Measurements from ENCODE around the gene SLIT3. TPM values are rescaled to one million over a fixed set of nuclear protein-coding genes. Genes with fewer than 3 reads are reported as not detected.

The SLIT3 gene
- polyA plus RNA-seq, 1 of the 3 experiments (the other 2 are of a cell fraction), result 119 TPM

DNA sequence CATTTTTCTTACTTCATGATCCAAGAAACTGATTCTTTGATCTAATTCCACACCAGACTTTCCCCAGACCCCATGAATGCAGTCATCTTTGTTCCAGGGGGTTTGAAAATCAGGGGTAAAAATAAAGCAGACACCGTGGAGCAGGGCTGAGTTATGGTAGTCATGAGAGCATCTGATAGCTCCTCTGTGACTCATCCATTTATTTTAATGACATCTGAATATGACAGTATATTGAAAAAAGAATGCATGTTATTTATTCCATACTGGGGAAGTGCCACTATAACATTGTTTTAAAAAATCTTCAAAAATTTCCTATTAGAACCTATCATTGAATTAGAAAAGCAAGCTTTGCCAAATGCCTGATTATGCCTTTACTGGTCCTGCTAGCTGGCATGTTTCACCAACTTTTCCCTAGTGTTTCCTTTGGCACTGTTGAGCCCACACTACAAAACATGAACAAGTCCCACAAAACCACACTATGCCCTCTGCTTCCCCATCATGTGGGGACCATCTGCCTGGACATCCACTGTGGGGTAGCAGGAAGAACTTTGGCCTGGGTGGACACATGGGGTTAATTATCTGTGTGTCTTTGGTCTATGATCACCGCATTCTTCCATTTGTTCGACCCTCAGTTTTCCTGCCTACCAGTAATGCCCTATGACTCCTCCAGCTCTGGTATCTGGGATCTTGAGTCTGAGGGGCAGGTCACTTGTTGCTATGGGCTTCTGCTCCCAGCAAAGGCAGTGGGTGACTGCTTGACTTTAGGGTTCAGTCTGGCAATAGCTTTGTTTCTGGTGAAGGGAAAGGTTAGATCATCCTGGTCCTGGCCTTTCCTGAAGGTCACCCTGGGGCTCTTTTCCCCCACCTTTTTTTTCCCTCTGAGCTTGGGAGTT, 639.1 kb downstream of the SLIT3 start:
- no peak overlapping the region for H3K4me2 ChIP-seq
- CTCF ChIA-PET, result interaction anchor here (1.0 kb wide), 1 partner anchor 18 kb away, joined by 6 read pairs; no protein-coding TSS in a partner anchor
- no peaks in the 10 kb centered on the region for H3F3A ChIP-seq (replicated peaks; ENCODE audit: insufficient read depth)
- H2AFZ ChIP-seq (ENCODE audit: low read depth), result no peak overlapping the region
- no peak for DNase-seq
- no peaks in the 10 kb centered on the region for H3K79me2 ChIP-seq (ENCODE audit: insufficient read depth)
- WGBS (ENCODE audit: low lambda C conversion rate), result 28% methylated on average over 3 of the region's 3 CpGs
- H3K4me1 ChIP-seq (ENCODE audit: control insufficient read depth in 1 of 2, insufficient read depth in 2 of 2, low read depth in 1 of 2, low read length in 1 of 2), result peaks cover 0 to 59% of the 10 kb centered on the region in 2 experiments; a peak in 2 of 4 replicates
- H3K27ac ChIP-seq (ENCODE audit: low read depth in 2 of 2, low read length in 1 of 2), result peak overlapping the region; percentile 50 to 72; a peak in 3 of 4 replicates
- no peaks in the 10 kb centered on the region for H3K9me2 ChIP-seq
- no peak overlapping the region for H3K4me3 ChIP-seq (ENCODE audit: low read depth in 2 of 2, low read length in 1 of 2)
- no peaks in the 10 kb centered on the region for H3K9me3 ChIP-seq
- H3K9ac ChIP-seq, result no peak overlapping the region
- no peaks in the 10 kb centered on the region for H3K27me3 ChIP-seq (ENCODE audit: insufficient read depth)
- POLR2A ChIA-PET, result no interaction called here
- H4K20me1 ChIP-seq (ENCODE audit: insufficient read depth), result no peaks in the 10 kb centered on the region
- H3K36me3 ChIP-seq (replicated peaks in 1 of 2; ENCODE audit: control insufficient read depth in 1 of 2, insufficient read depth in 2 of 2, low read length in 1 of 2), result peaks cover 4 to 54% of the 10 kb centered on the region in 2 experiments
- TF ChIP-seq TCF12 (IDR thresholded peaks at IDR 0.05) (peak; percentile 78), FOSL2 (IDR thresholded peaks at IDR 0.05; ENCODE audit: borderline replicate concordance, low read depth) (peak; percentile 41; the same call in 1 of the 2 replicates), POLR2AphosphoS5 (IDR thresholded peaks at IDR 0.05; ENCODE audit: low read depth, low read length) (no peak; the same call in 1 of the 2 replicates), NFIC (IDR thresholded peaks at IDR 0.05; ENCODE audit: borderline replicate concordance) (0 out of 2 replicates have a peak, but pooled peaks have one; percentile 13), TAF1 (IDR thresholded peaks at IDR 0.05; ENCODE audit: borderline replicate concordance, low read depth, low read length) (no peak), FOXM1 (IDR thresholded peaks at IDR 0.05; ENCODE audit: low read depth) (no peak), GATA2 (CRISPR knock-in tag; IDR thresholded peaks at IDR 0.05) (no peak), RXRA (IDR thresholded peaks at IDR 0.05; ENCODE audit: borderline replicate concordance, low read depth) (no peak), JUND (IDR thresholded peaks at IDR 0.05) (peak; percentile 47; the same call in 1 of the 2 replicates), MXI1 (IDR thresholded peaks at IDR 0.05; ENCODE audit: low read depth, low read length) (no peak), GABPA (IDR thresholded peaks at IDR 0.05; ENCODE audit: low read depth) (no peak), EZH2phosphoT487 (IDR thresholded peaks at IDR 0.05; ENCODE audit: borderline replicate concordance, low read depth) (no peak), YY1 (IDR thresholded peaks at IDR 0.05; ENCODE audit: low read depth) (no peak), SMC3 (IDR thresholded peaks at IDR 0.05; ENCODE audit: low read depth, low read length) (no peak), RCOR1 (IDR thresholded peaks at IDR 0.05; ENCODE audit: low read length) (no peak), SIN3A (IDR thresholded peaks at IDR 0.05; ENCODE audit: borderline replicate concordance, low read depth, low read length) (no peak), EP300 (IDR thresholded peaks at IDR 0.05; ENCODE audit: borderline replicate concordance in 1 of 2, low read depth in 1 of 2, low read length in 1 of 2) (peak in 1 of 2 experiments; percentile 37; a peak in 1 of 4 replicates), FOXJ3 (CRISPR knock-in tag; IDR thresholded peaks at IDR 0.05) (no peak), MEF2A (IDR thresholded peaks at IDR 0.05; ENCODE audit: borderline replicate concordance, low read depth) (no peak), TEAD4 (IDR thresholded peaks at IDR 0.05; ENCODE audit: borderline replicate concordance, insufficient read depth) (no peak), ELF1 (IDR thresholded peaks at IDR 0.05) (no peak)
- TF ChIP-seq, protein P1, sequence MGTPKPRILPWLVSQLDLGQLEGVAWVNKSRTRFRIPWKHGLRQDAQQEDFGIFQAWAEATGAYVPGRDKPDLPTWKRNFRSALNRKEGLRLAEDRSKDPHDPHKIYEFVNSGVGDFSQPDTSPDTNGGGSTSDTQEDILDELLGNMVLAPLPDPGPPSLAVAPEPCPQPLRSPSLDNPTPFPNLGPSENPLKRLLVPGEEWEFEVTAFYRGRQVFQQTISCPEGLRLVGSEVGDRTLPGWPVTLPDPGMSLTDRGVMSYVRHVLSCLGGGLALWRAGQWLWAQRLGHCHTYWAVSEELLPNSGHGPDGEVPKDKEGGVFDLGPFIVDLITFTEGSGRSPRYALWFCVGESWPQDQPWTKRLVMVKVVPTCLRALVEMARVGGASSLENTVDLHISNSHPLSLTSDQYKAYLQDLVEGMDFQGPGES (IDR thresholded peaks at IDR 0.05; ENCODE audit: low read depth, low read length), result no peak
- TF ChIP-seq, protein P2, sequence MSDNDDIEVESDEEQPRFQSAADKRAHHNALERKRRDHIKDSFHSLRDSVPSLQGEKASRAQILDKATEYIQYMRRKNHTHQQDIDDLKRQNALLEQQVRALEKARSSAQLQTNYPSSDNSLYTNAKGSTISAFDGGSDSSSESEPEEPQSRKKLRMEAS (IDR thresholded peaks at IDR 0.05; ENCODE audit: low read depth), result no peak
- TF ChIP-seq, protein P3, sequence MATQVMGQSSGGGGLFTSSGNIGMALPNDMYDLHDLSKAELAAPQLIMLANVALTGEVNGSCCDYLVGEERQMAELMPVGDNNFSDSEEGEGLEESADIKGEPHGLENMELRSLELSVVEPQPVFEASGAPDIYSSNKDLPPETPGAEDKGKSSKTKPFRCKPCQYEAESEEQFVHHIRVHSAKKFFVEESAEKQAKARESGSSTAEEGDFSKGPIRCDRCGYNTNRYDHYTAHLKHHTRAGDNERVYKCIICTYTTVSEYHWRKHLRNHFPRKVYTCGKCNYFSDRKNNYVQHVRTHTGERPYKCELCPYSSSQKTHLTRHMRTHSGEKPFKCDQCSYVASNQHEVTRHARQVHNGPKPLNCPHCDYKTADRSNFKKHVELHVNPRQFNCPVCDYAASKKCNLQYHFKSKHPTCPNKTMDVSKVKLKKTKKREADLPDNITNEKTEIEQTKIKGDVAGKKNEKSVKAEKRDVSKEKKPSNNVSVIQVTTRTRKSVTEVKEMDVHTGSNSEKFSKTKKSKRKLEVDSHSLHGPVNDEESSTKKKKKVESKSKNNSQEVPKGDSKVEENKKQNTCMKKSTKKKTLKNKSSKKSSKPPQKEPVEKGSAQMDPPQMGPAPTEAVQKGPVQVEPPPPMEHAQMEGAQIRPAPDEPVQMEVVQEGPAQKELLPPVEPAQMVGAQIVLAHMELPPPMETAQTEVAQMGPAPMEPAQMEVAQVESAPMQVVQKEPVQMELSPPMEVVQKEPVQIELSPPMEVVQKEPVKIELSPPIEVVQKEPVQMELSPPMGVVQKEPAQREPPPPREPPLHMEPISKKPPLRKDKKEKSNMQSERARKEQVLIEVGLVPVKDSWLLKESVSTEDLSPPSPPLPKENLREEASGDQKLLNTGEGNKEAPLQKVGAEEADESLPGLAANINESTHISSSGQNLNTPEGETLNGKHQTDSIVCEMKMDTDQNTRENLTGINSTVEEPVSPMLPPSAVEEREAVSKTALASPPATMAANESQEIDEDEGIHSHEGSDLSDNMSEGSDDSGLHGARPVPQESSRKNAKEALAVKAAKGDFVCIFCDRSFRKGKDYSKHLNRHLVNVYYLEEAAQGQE (IDR thresholded peaks at IDR 0.05; ENCODE audit: low read depth, low read length), result 0 out of 2 replicates have a peak, but pooled peaks have one; percentile 1
- TF ChIP-seq, protein P4, sequence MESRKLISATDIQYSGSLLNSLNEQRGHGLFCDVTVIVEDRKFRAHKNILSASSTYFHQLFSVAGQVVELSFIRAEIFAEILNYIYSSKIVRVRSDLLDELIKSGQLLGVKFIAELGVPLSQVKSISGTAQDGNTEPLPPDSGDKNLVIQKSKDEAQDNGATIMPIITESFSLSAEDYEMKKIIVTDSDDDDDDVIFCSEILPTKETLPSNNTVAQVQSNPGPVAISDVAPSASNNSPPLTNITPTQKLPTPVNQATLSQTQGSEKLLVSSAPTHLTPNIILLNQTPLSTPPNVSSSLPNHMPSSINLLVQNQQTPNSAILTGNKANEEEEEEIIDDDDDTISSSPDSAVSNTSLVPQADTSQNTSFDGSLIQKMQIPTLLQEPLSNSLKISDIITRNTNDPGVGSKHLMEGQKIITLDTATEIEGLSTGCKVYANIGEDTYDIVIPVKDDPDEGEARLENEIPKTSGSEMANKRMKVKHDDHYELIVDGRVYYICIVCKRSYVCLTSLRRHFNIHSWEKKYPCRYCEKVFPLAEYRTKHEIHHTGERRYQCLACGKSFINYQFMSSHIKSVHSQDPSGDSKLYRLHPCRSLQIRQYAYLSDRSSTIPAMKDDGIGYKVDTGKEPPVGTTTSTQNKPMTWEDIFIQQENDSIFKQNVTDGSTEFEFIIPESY (IDR thresholded peaks at IDR 0.05; ENCODE audit: borderline replicate concordance, low read depth), result no peak
- TF ChIP-seq, protein P5, sequence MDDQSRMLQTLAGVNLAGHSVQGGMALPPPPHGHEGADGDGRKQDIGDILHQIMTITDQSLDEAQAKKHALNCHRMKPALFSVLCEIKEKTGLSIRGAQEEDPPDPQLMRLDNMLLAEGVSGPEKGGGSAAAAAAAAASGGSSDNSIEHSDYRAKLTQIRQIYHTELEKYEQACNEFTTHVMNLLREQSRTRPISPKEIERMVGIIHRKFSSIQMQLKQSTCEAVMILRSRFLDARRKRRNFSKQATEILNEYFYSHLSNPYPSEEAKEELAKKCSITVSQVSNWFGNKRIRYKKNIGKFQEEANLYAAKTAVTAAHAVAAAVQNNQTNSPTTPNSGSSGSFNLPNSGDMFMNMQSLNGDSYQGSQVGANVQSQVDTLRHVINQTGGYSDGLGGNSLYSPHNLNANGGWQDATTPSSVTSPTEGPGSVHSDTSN (IDR thresholded peaks at IDR 0.05), result peak; percentile 80

Measured in SK-N-SH (cell line).